Stomach (tissue), 9 donors: ENCODE measurements around the gene TRAFD1. TPM values are rescaled to one million over a fixed set of nuclear protein-coding genes. Genes with fewer than 3 reads are reported as not detected.

ENCODE experiments used
- DNase-seq, 2 donors: peaks; one replicate each; pipeline versions ENCODE4 v3.0.0 to v3.0.0-alpha.2; 2013 to 2019
- H3K27ac ChIP-seq, 5 donors: fragments of 200-600 bp in 4 of 5; sonication (generic) in 4 of 5; one replicate each; pipeline ENCODE4 v1.5.1; 2013 to 2019; ENCODE audit warnings: mild to moderate bottlenecking in 1 of 5, moderate library complexity in 1 of 5
- H3K27me3 ChIP-seq, 3 donors: fragments of 200-600 bp; sonication (generic); one replicate each; pipeline ENCODE4 v1.5.1; 2017 to 2019; ENCODE audit warnings: mixed run types in 1 of 3
- H3K36me3 ChIP-seq, 4 donors: fragments of 200-600 bp; sonication (generic); 1 replicate in 3 of 4; 2 replicates in 1 of 4; pipeline ENCODE4 v1.5.1; 2016 to 2019
- H3K4me1 ChIP-seq, 4 donors: fragments of 200-600 bp; sonication (generic); one replicate each; pipeline ENCODE4 v1.5.1; 2016 to 2019
- H3K4me3 ChIP-seq, 4 donors: fragments of 200-600 bp; sonication (generic) in 3 of 4; one replicate each; pipeline ENCODE4 v1.5.1; 2016 to 2019; ENCODE audit warnings: mild to moderate bottlenecking in 1 of 4
- H3K9me3 ChIP-seq, 4 donors: fragments of 200-600 bp; sonication (generic); one replicate each; pipeline ENCODE4 v1.5.1; 2016 to 2019
- CTCF ChIP-seq, 7 experiments: fragments of 450-650 bp in 4 of 7; fragments of 200-600 bp in 3 of 7; sonication (generic) in 3 of 7; IDR thresholded peaks; one replicate each; pipeline ENCODE4 v1.5.1; 2016 to 2019; ENCODE audit warnings: antibody characterized with exemption in 7 of 7, control low read depth in 2 of 7, mild to moderate bottlenecking in 1 of 7
- EP300 ChIP-seq: sonication (generic); formaldehyde crosslinking; IDR thresholded peaks from one replicate; pipeline ENCODE4 v1.6.1; 2017; ENCODE audit warnings: antibody characterized with exemption
- POLR2A ChIP-seq, 4 donors: fragments of 450-650 bp; IDR thresholded peaks; one replicate each; pipeline ENCODE4 v1.6.1; 2016; ENCODE audit warnings: antibody characterized with exemption in 4 of 4, control low read depth in 2 of 4, mild to moderate bottlenecking in 1 of 4, moderate library complexity in 1 of 4
- POLR2AphosphoS5 ChIP-seq, 3 donors: sonication (generic); formaldehyde crosslinking; IDR thresholded peaks; one replicate each; pipeline ENCODE4 v1.6.1; 2016; ENCODE audit warnings: antibody characterized with exemption in 3 of 3
- WGBS, 5 donors: extraction: QIAGEN DNeasy Blood & Tissue Kit in 3 of 5; methylation state at CpG; one replicate each; pipeline versions ENCODE4 v1.1.5 to v1.1.7; 2013 to 2018; 5-methylcytosine and 5-hydroxymethylcytosine counted together
- intact Hi-C: fragments of 100-400 bp; cut with DNase I; formaldehyde crosslinking; loops from one replicate; pipeline ENCODE4 v1.15.1; 2023; ENCODE audit warnings: low total_unique reads
- polyA plus RNA-seq, 3 donors: library from polyadenylated mRNA; stranded (reverse); fragments of 200-250 nt; gene quantifications; one replicate each; pipeline ENCODE4 v1.2.3, GENCODE V29; 2013
- total RNA-seq, 5 donors: library from RNA; depleted of rRNA; stranded (reverse); fragments of >200 nt; gene quantifications; one replicate each; pipeline versions ENCODE4 v1.1.0 to v1.2.3, GENCODE V29; 2014 to 2016
- donor health status: healthy with polysubstance abuse.
- donor health status: Bipolar disorder and iron deficiency.
- donor health status: healthy.

The TRAFD1 gene
- total and polyA plus RNA-seq, 8 donors, result 11.3 to 49.0 (median 20.4) TPM

GRCh38 chr12:112163056-112163455 is 37.7 kb downstream of the TRAFD1 start:
- no peak for DNase-seq
- intact Hi-C loops, result no loop called here
- H3K27me3 ChIP-seq, result no peaks in the 10 kb centered on the region
- H3K4me1 ChIP-seq, result no peaks in the 10 kb centered on the region
- H3K4me3 ChIP-seq, result no peak overlapping the region
- H3K36me3 ChIP-seq, result peaks cover 49 to 91% (median 88%) of the 10 kb centered on the region in 4 donors
- no peak for TF ChIP-seq POLR2AphosphoS5 (IDR thresholded peaks at IDR 0.05)
- TF ChIP-seq POLR2A (IDR thresholded peaks at IDR 0.05), result no peak
- no peak for TF ChIP-seq CTCF (IDR thresholded peaks at IDR 0.05)
- no peak overlapping the region for H3K27ac ChIP-seq
- H3K9me3 ChIP-seq, result peaks cover 0 to 12% (median 8%) of the 10 kb centered on the region in 4 donors
- WGBS, 5 donors, result 89 to 97% (median 95%) methylated on average over 2 to 8 of the region's 8 CpGs

- peaks cover 0 to 7% (median 6%) of the 10 kb centered on the region in 4 donors for H3K9me3 ChIP-seq
- H3K4me1 ChIP-seq, result no peaks in the 10 kb centered on the region
- 93 to 97% (median 95%) methylated on average over 14 to 22 of the region's 22 CpGs for WGBS, 5 donors
- H3K27me3 ChIP-seq, result no peaks in the 10 kb centered on the region
- H3K27ac ChIP-seq, result no peak overlapping the region
- no peak for DNase-seq
- no peak overlapping the region for H3K4me3 ChIP-seq
- TF ChIP-seq CTCF (IDR thresholded peaks at IDR 0.05), result no peak
- intact Hi-C loops, result no loop called here
- peaks cover 44 to 91% (median 88%) of the 10 kb centered on the region in 4 donors for H3K36me3 ChIP-seq
Measured at GRCh38 chr12:112163471-112163991, 38.2 kb downstream of the TRAFD1 start.

- Histone ChIP-seq H3K27ac (no peak overlapping the region), H3K27me3 (no peaks in the 10 kb centered on the region), H3K4me3 (no peak overlapping the region), H3K9me3 (peaks cover 0 to 1% (median under 1%) of the 10 kb centered on the region in 4 donors), H3K4me1 (no peaks in the 10 kb centered on the region), H3K36me3 (peaks cover 38 to 91% (median 88%) of the 10 kb centered on the region in 4 donors)
- TF ChIP-seq POLR2AphosphoS5 (IDR thresholded peaks at IDR 0.05), result no peak
- TF ChIP-seq EP300, result no peak
- intact Hi-C loops, result no loop called here
- DNase-seq, result no peak
- WGBS, 5 donors, result 91 to 96% (median 95%) methylated on average over 15 to 26 of the region's 26 CpGs
Measured at GRCh38 chr12:112164011-112164660, 38.8 kb downstream of the TRAFD1 start.

- no peak for TF ChIP-seq CTCF (IDR thresholded peaks at IDR 0.05)
- TF ChIP-seq EP300, result no peak
- TF ChIP-seq POLR2AphosphoS5 (IDR thresholded peaks at IDR 0.05), result no peak
- TF ChIP-seq POLR2A (IDR thresholded peaks at IDR 0.05), result no peak
- Histone ChIP-seq H3K27ac (no peak overlapping the region), H3K4me3 (no peak overlapping the region), H3K4me1 (no peaks in the 10 kb centered on the region), H3K9me3 (no peaks in the 10 kb centered on the region), H3K27me3 (no peaks in the 10 kb centered on the region), H3K36me3 (peaks cover 25 to 91% (median 88%) of the 10 kb centered on the region in 4 donors)
- WGBS, 5 donors, result 97 to 98% (median 97%) methylated on average over 12 to 13 of the region's 13 CpGs
- DNase-seq, result no peak
- intact Hi-C loops, result no loop called here
Measured at GRCh38 chr12:112165624-112166023, 40.3 kb downstream of the TRAFD1 start.
